Measurements from ENCODE around the gene SLC25A22.

Gene SLC25A22

DNA sequence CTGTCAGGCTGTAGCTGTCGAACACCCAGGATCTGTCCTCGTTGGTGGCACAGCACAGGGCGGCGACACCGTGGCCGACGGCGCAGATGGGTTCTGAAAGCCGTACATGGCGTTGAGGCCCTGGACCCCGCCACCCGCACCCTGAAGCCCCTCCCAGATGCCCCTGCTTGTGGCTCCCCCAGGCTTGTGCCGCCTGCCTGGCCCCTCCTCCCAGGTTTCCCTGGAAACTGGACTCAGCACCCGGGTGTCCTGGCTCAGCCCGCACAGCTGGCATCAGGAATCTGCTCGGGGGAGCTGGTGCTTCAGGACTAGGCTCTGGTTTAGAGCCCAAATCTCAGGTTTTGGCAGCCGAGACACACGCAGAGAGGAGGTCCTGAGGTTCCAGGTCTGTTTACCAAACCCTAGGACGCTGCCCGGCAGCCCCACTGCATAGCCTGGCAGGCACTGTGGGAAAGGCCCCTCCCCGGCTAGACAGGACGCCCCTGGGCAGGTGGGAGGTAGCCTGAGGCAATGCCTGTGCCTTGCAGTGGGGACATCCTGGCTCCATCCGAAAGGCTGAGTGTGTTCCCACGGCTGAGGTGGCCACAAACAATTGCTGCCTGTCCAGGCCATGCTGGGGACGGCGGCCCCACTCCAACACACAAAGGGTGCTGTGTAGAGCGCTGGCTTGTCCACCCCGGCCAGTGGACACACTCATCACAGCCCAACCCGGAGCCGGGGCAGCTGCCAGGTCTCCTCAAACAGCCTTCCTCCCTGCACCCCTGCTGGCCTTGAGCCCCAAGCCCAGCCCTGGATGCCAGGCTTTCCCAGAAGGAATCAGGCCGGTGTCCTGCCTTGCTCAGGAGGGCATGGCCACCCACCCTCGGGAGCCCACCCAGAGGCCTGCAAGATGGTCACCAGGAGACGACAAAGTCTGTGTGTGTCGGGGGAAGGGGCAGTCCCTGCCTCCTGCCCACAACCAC is 25.4 kb downstream of the SLC25A22 start:
- Histone ChIP-seq H3K9me3 (ENCODE audit: control insufficient read depth, low read length) (no peaks in the 10 kb centered on the region), H3K4me1 (ENCODE audit: control insufficient read depth, insufficient read depth, low read length, poor library complexity, severe bottlenecking) (peaks cover 9% of the 10 kb centered on the region), H3K4me3 (ENCODE audit: extremely low read depth, insufficient read depth, low read length, poor library complexity, severe bottlenecking) (no peak overlapping the region), H3K36me3 (ENCODE audit: control insufficient read depth, insufficient read depth, low read length) (peaks cover 60% of the 10 kb centered on the region), H3K27ac (ENCODE audit: low read depth, low read length, severe bottlenecking) (no peak overlapping the region)
- WGBS, 2 experiments (ENCODE audit: insufficient coverage in 2 of 2) = 89 to 90% methylated on average over 34 of the region's 34 CpGs

- Histone ChIP-seq H3K27ac (ENCODE audit: low read depth, low read length, severe bottlenecking) (no peak overlapping the region), H3K4me1 (ENCODE audit: control insufficient read depth, insufficient read depth, low read length, poor library complexity, severe bottlenecking) (peaks cover 9% of the 10 kb centered on the region), H3K9me3 (ENCODE audit: control insufficient read depth, low read length) (no peaks in the 10 kb centered on the region), H3K4me3 (ENCODE audit: extremely low read depth, insufficient read depth, low read length, poor library complexity, severe bottlenecking) (no peak overlapping the region), H3K36me3 (ENCODE audit: control insufficient read depth, insufficient read depth, low read length) (peaks cover 70% of the 10 kb centered on the region)
- 93 to 95% methylated on average over 7 to 11 of the region's 15 CpGs for WGBS, 2 experiments (ENCODE audit: insufficient coverage in 2 of 2)
These were observed 26.4 kb downstream of the SLC25A22 start for GRCh38 chr11:771617-772204.

DNA sequence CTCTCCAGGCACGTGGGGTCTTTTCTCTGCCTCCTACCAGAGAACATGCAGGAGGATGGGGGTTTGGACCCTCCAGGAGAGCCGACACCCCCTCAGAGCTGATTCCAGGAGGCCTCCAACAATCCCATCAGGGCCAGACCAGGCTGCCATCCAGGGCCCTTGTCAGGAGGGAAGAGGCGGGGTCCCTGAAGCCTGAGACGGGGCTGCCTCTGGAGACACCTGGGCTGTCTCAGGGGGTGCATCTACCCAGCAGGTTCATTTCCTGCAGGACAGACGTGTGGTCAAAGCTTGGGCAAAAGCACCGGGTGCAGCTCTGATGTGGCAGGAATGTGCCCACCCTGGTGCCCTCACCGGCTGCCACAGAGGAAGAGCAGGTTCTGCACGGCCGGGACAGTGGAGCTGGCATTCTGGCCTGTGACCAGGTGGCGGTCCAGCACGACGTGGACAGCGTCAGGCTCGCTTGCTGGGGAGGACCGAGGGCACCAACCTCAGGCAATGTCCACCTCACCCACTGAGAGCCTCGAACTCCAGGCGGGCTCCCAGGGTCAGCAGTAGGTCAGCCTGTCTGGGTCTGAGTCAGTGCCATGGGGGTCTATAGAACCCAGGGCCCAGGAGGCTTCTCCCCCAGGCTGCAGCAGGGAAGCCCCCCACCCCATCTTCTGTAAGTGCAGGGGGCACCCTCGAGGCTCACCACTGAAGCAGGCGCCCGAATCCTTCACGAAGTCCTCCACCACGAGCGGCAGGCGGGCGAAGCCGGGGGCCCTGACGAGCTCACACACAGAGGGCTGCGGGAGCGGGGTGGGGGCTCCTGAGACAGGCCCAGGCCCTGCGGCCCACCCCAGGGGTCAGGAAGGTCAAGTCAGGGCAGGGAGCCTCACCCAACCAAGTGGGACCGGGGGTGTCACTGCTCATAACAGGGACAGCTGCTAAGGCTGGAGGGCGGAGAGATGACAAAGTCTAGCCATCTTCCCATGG is 27.2 kb downstream of the SLC25A22 start:
- H3K4me1 ChIP-seq (ENCODE audit: control insufficient read depth, insufficient read depth, low read length, poor library complexity, severe bottlenecking) = peaks cover 9% of the 10 kb centered on the region
- WGBS, 2 experiments (ENCODE audit: insufficient coverage in 2 of 2) = 96% methylated on average over 29 to 31 of the region's 32 CpGs
- H3K9me3 ChIP-seq (ENCODE audit: control insufficient read depth, low read length) = no peaks in the 10 kb centered on the region
- peaks cover 78% of the 10 kb centered on the region for H3K36me3 ChIP-seq (ENCODE audit: control insufficient read depth, insufficient read depth, low read length)
- H3K27ac ChIP-seq (ENCODE audit: low read depth, low read length, severe bottlenecking) = no peak overlapping the region
- no peak overlapping the region for H3K4me3 ChIP-seq (ENCODE audit: extremely low read depth, insufficient read depth, low read length, poor library complexity, severe bottlenecking)

DNA sequence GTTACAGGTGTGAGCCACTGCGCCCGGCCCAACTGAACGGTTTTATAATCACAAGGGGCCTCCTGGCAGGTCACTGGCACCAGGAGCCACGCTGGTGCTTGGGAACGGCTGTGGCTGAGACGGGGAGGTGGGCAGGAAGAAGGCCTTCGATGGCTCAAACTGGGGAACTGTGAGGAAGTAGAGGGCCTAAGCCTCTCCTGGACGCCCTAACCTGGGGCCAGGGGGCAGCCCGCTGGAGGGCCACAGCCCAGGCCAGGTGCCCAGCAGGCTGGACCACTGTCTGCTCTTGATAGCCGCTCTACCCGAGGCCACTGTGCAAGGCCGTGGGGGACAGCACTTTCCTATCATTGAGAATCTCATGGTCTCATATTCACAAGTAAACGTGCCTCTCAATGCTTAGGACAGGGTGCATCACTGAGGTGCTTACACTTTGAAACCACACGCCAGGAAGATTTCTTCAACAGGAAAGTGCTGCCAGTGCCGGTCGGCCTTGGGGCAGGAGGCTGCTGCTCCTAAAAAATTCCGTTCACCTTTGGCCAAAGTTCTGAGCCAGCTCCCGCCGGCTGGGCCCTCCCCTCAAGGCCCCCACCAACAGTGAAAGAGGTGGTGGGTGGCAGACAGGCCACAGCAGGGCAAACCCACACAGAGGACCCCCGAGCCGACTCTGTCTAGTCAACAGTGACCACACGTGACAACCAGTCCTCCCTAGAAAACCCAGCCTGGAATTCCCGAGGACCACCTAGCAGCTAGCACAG is 28.0 kb downstream of the SLC25A22 start:
- H3K36me3 ChIP-seq (ENCODE audit: control insufficient read depth, insufficient read depth, low read length) = peaks cover 83% of the 10 kb centered on the region
- 90% methylated on average over 16 to 20 of the region's 23 CpGs for WGBS, 2 experiments (ENCODE audit: insufficient coverage in 2 of 2)
- H3K4me3 ChIP-seq (ENCODE audit: extremely low read depth, insufficient read depth, low read length, poor library complexity, severe bottlenecking) = no peak overlapping the region

DNA sequence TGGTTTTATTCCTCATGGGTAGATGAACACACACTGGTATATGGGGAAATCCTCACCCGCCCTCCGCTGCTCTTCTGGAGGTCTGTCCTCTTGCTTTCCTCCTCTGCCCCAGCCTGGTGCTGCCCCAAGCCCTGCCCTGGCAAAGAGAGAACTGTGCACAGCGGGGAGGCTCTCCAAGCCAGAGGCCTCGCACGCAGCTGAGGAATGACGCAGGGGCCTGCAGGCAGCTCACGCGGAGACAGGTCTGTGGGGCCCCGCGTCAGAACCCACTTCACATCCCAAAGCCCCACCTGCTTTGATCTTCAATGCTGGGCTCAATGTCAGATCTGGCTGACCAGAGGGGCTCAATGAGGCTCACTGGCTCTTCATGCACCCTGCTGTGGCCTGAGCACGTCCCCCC is 30.8 kb downstream of the SLC25A22 start:
- no peaks in the 10 kb centered on the region for H3K9me3 ChIP-seq (ENCODE audit: control insufficient read depth, low read length)
- peaks cover 80% of the 10 kb centered on the region for H3K36me3 ChIP-seq (ENCODE audit: control insufficient read depth, insufficient read depth, low read length)
- no peaks in the 10 kb centered on the region for H3K4me1 ChIP-seq (ENCODE audit: control insufficient read depth, insufficient read depth, low read length, poor library complexity, severe bottlenecking)

More for the DNA sequence above, 28.0 kb downstream of the SLC25A22 start:
- Histone ChIP-seq H3K9me3 (ENCODE audit: control insufficient read depth, low read length) (no peaks in the 10 kb centered on the region), H3K27ac (ENCODE audit: low read depth, low read length, severe bottlenecking) (no peak overlapping the region), H3K4me1 (ENCODE audit: control insufficient read depth, insufficient read depth, low read length, poor library complexity, severe bottlenecking) (peaks cover 2% of the 10 kb centered on the region)

DNA sequence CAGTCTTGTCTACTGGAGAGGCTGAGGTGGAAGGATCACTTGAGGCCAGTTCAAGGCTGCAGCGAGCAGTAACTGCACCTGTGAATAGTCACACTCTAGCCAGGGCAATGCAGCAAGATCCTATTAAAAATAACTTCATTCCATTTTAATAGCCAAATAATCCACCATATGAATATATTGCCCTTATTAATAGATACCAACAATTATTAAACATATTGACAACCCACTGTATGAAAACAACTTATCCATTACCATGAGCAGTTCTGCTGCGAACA is 31.2 kb downstream of the SLC25A22 start:
- WGBS, 2 experiments (ENCODE audit: insufficient coverage in 2 of 2) = 86 to 100% methylated on average over 1 of the region's 2 CpGs
- peaks cover 80% of the 10 kb centered on the region for H3K36me3 ChIP-seq (ENCODE audit: control insufficient read depth, insufficient read depth, low read length)
- H3K27ac ChIP-seq (ENCODE audit: low read depth, low read length, severe bottlenecking) = no peak overlapping the region
- no peaks in the 10 kb centered on the region for H3K4me1 ChIP-seq (ENCODE audit: control insufficient read depth, insufficient read depth, low read length, poor library complexity, severe bottlenecking)
- H3K4me3 ChIP-seq (ENCODE audit: extremely low read depth, insufficient read depth, low read length, poor library complexity, severe bottlenecking) = no peak overlapping the region
- no peaks in the 10 kb centered on the region for H3K9me3 ChIP-seq (ENCODE audit: control insufficient read depth, low read length)

More for the DNA sequence above, 30.8 kb downstream of the SLC25A22 start:
- 91 to 95% methylated on average over 8 to 11 of the region's 11 CpGs for WGBS, 2 experiments (ENCODE audit: insufficient coverage in 2 of 2)
- no peak overlapping the region for H3K27ac ChIP-seq (ENCODE audit: low read depth, low read length, severe bottlenecking)
- no peak overlapping the region for H3K4me3 ChIP-seq (ENCODE audit: extremely low read depth, insufficient read depth, low read length, poor library complexity, severe bottlenecking)

DNA sequence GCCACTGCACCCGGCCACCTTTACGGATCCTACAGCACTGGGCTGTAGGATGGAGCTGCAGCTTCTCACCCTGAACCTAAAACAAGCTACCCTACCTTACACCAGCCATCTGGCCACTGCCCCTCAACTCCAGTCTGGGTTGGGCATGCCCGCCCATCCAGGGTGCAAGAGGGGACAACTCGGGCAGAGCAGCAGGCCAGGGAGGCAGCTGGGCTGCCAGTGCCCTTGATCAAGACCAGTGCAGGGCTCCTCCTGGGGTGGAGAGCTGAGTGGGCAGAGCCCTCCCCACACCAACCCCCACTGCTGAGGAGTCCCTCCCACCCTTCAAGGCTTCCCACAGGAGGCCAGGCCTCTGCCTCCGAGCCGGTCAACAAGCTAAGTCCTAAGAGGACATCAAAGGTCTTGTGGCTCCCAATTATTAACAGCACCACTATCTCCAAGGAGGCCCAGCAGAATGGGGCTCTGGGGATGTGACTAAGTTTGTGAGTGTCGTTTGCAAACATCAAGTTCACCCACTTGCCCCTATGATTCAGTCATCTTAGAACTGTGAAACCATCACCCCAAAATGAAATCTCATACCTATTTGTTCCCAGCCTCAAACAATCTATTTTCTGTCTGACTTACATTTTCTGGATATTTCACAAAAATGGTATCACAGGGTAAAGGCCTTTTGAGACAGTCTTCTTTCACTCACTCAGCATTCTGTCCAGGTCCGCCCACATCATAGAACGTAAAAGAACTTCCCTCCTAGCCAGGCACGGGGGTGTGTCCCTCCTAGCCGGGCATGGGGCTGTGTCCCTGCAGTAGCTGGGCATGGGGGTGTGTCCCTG is 31.8 kb downstream of the SLC25A22 start:
- Histone ChIP-seq H3K9me3 (ENCODE audit: control insufficient read depth, low read length) (no peaks in the 10 kb centered on the region), H3K36me3 (ENCODE audit: control insufficient read depth, insufficient read depth, low read length) (peaks cover 80% of the 10 kb centered on the region), H3K27ac (ENCODE audit: low read depth, low read length, severe bottlenecking) (no peak overlapping the region), H3K4me3 (ENCODE audit: extremely low read depth, insufficient read depth, low read length, poor library complexity, severe bottlenecking) (no peak overlapping the region), H3K4me1 (ENCODE audit: control insufficient read depth, insufficient read depth, low read length, poor library complexity, severe bottlenecking) (no peaks in the 10 kb centered on the region)
- WGBS, 2 experiments (ENCODE audit: insufficient coverage in 2 of 2) = 97 to 100% methylated on average over 4 to 6 of the region's 11 CpGs

DNA sequence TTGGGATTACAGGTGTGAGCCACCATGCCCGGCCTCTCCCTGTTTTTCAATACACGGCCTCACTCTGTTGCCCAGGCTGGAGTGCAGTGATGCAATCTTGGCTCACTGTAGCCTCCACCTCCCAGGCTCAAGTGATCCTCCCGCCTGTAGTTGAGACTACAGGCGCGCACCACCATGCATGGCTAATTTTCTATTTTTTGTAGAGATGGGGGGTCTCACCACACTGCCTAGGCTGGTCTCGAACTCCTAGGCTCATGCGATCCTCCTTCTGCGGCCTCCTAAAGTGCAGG is 32.3 kb downstream of the SLC25A22 start:
- peaks cover 80% of the 10 kb centered on the region for H3K36me3 ChIP-seq (ENCODE audit: control insufficient read depth, insufficient read depth, low read length)
- WGBS, 2 experiments (ENCODE audit: insufficient coverage in 2 of 2) = 93 to 97% methylated on average over 8 of the region's 8 CpGs
- H3K4me1 ChIP-seq (ENCODE audit: control insufficient read depth, insufficient read depth, low read length, poor library complexity, severe bottlenecking) = no peaks in the 10 kb centered on the region
- H3K9me3 ChIP-seq (ENCODE audit: control insufficient read depth, low read length) = no peaks in the 10 kb centered on the region
- no peak overlapping the region for H3K4me3 ChIP-seq (ENCODE audit: extremely low read depth, insufficient read depth, low read length, poor library complexity, severe bottlenecking)
- H3K27ac ChIP-seq (ENCODE audit: low read depth, low read length, severe bottlenecking) = no peak overlapping the region

GRCh38 chr11:765025-765801 is 32.9 kb downstream of the SLC25A22 start:
- WGBS, 2 experiments (ENCODE audit: insufficient coverage in 2 of 2) = 80 to 84% methylated on average over 14 to 17 of the region's 19 CpGs

More at GRCh38 chr11:765025-765801, 32.9 kb downstream of the SLC25A22 start:
- Histone ChIP-seq H3K36me3 (ENCODE audit: control insufficient read depth, insufficient read depth, low read length) (peaks cover 80% of the 10 kb centered on the region), H3K4me1 (ENCODE audit: control insufficient read depth, insufficient read depth, low read length, poor library complexity, severe bottlenecking) (no peaks in the 10 kb centered on the region), H3K9me3 (ENCODE audit: control insufficient read depth, low read length) (no peaks in the 10 kb centered on the region), H3K27ac (ENCODE audit: low read depth, low read length, severe bottlenecking) (no peak overlapping the region), H3K4me3 (ENCODE audit: extremely low read depth, insufficient read depth, low read length, poor library complexity, severe bottlenecking) (no peak overlapping the region)

All from mesodermal cell (in vitro differentiated cells).